NK-92 (cell line): ENCODE data around the gene ROBO3.

Experiments used
- DNase-seq: peaks from one replicate; lab custom pipeline; 2025; ENCODE audit not compliant: unreplicated experiment; lab: John Stamatoyannopoulos, UW

The ROBO3 gene

GRCh38 chr11:124844664-124845079 lies 20.6 kb upstream of the ROBO3 start:
- DNase-seq = no peak

GRCh38 chr11:124846070-124846673 lies 19.1 kb upstream of the ROBO3 start:
- DNase-seq = no peak

GRCh38 chr11:124859171-124859570 lies 6.1 kb upstream of the ROBO3 start:
- no peak for DNase-seq

- no peak for DNase-seq
Measured at GRCh38 chr11:124861670-124862069, 3.6 kb upstream of the ROBO3 start.

- DNase-seq = no peak
Measured at GRCh38 chr11:124863137-124863825, 2.0 kb upstream of the ROBO3 start.

GRCh38 chr11:124863826-124864165 lies 1.4 kb upstream of the ROBO3 start:
- DNase-seq = no peak

- no peak for DNase-seq
Measured at GRCh38 chr11:124864176-124864891, 898 bp upstream of the ROBO3 start.

GRCh38 chr11:124864892-124865180 lies 396 bp upstream of the ROBO3 start:
- no peak for DNase-seq

GRCh38 chr11:124865902-124866851 lies 945 bp downstream of the ROBO3 start:
- no peak for DNase-seq

- DNase-seq = no peak
Measured at GRCh38 chr11:124867700-124868099, 2.5 kb downstream of the ROBO3 start.

- DNase-seq = no peak
Measured at GRCh38 chr11:124868331-124869274, 3.4 kb downstream of the ROBO3 start.

GRCh38 chr11:124869331-124869730 lies 4.1 kb downstream of the ROBO3 start:
- DNase-seq = no peak

GRCh38 chr11:124869856-124870387 lies 4.7 kb downstream of the ROBO3 start:
- DNase-seq = no peak

GRCh38 chr11:124870430-124870829 lies 5.2 kb downstream of the ROBO3 start:
- DNase-seq = no peak

GRCh38 chr11:124872280-124872679 lies 7.0 kb downstream of the ROBO3 start:
- DNase-seq = no peak

- DNase-seq = no peak
Measured at GRCh38 chr11:124872741-124873140, 7.5 kb downstream of the ROBO3 start.

- DNase-seq = no peak
Measured at GRCh38 chr11:124873951-124874350, 8.7 kb downstream of the ROBO3 start.

- no peak for DNase-seq
Measured at GRCh38 chr11:124874571-124875255, 9.5 kb downstream of the ROBO3 start.

- no peak for DNase-seq
Measured at GRCh38 chr11:124875401-124875800, 10.2 kb downstream of the ROBO3 start.
